Suprapubic skin (tissue), 4 donors: ENCODE measurements around the gene PSMD7.
"Not testable (repeated sequence)": the region's sequence is repeated elsewhere in the genome, so short reads cannot be mapped to it uniquely, and the experiment has no call there.

Source experiments
- CTCF ChIP-seq, 2 donors: fragments of 200-600 bp in 1 of 2; fragments of 450-650 bp in 1 of 2; sonication (generic) in 1 of 2; IDR thresholded peaks; one replicate each; pipeline ENCODE4 v1.5.1; 2016 to 2019; ENCODE audit warnings: antibody characterized with exemption in 2 of 2, mild to moderate bottlenecking in 1 of 2, moderate library complexity in 1 of 2
- EP300 ChIP-seq: sonication (generic); formaldehyde crosslinking; IDR thresholded peaks from one replicate; pipeline ENCODE4 v1.6.1; 2017; ENCODE audit warnings: antibody characterized with exemption
- POLR2A ChIP-seq, 2 donors: fragments of 450-650 bp; IDR thresholded peaks; one replicate each; pipeline ENCODE4 v1.6.1; 2017; ENCODE audit warnings: antibody characterized with exemption in 2 of 2, mild to moderate bottlenecking in 2 of 2, moderate library complexity in 2 of 2
- POLR2AphosphoS5 ChIP-seq, 3 donors: sonication (generic); formaldehyde crosslinking; IDR thresholded peaks; one replicate each; pipeline ENCODE4 v1.6.1; 2017; ENCODE audit warnings: antibody characterized with exemption in 3 of 3

DNA sequence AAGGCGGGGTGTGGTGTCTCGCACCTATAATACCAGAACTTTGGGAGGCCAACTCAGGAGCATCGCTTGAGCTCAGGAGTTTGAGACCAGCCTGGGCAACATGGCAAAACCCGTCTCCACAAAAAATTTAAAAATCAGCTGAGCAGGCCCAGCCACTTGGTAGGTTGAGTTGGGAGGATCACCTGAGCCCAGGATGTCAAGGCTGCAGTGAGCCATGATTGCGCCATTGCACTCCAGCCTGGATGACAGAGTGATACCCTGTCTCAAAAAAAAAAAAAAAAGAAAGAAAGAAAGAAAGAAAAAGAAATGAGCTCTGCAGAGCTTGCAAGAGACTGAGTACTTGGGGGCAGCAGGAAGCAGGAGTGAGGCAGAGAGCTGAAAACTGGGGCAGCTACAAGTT, 28.2 kb downstream of the PSMD7 start:
- TF ChIP-seq CTCF (IDR thresholded peaks at IDR 0.05); POLR2A (IDR thresholded peaks at IDR 0.05); EP300; POLR2AphosphoS5 (IDR thresholded peaks at IDR 0.05): not testable (repeated sequence)
